Keratinocyte (primary cell): ENCODE data around the gene EXOC6B.

ENCODE experiments used
- EZH2 ChIP-seq: IDR thresholded peaks from one replicate; pipeline ENCODE4 v1.6.1; 2012; ENCODE audit warnings: inconsistent platforms, mild to moderate bottlenecking, low read length, moderate library complexity
- TF ChIP-seq, protein P1 (sequence below), 3 experiments: IDR thresholded peaks in 1 of 3; conservative IDR thresholded peaks in 1 of 3; optimal IDR thresholded peaks in 1 of 3; 2 replicates in 2 of 3; 3 replicates in 1 of 3; pipeline versions ENCODE3 to v1.5.1; 2011; ENCODE audit warnings: low read length in 3 of 3, mild to moderate bottlenecking in 3 of 3, moderate library complexity in 2 of 3, control low read depth in 1 of 3, inconsistent platforms in 1 of 3; ENCODE audit not compliant: insufficient read depth in 2 of 3; ENCODE audit errors: extremely low read depth in 1 of 3

DNA sequence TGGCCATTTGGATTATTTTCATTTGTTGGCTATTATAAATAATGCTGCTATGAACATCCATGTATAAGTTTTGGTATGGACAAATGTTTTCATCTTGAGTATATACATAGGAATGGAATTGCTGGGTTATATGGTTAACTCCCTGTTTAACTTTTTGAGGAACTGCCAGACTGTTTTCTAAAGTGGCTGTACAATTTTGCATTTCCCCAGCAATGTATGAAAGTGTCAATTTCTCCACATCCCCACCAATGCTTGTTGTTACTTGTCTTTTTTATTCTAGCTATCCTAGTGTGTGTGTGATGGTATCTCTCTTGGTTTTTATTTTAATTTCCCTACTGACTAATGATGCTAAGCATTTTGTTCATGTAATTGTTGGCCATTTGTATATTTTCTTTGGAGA, 587.5 kb downstream of the EXOC6B start:
- TF ChIP-seq, protein P1, sequence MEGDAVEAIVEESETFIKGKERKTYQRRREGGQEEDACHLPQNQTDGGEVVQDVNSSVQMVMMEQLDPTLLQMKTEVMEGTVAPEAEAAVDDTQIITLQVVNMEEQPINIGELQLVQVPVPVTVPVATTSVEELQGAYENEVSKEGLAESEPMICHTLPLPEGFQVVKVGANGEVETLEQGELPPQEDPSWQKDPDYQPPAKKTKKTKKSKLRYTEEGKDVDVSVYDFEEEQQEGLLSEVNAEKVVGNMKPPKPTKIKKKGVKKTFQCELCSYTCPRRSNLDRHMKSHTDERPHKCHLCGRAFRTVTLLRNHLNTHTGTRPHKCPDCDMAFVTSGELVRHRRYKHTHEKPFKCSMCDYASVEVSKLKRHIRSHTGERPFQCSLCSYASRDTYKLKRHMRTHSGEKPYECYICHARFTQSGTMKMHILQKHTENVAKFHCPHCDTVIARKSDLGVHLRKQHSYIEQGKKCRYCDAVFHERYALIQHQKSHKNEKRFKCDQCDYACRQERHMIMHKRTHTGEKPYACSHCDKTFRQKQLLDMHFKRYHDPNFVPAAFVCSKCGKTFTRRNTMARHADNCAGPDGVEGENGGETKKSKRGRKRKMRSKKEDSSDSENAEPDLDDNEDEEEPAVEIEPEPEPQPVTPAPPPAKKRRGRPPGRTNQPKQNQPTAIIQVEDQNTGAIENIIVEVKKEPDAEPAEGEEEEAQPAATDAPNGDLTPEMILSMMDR (optimal IDR thresholded peaks at IDR 0.05 in 1 of 3, IDR thresholded peaks at IDR 0.05 in 1 of 3, conservative IDR thresholded peaks at IDR 0.05 in 1 of 3; ENCODE audit: extremely low read depth in 1 of 3, insufficient read depth in 2 of 3, low read length in 3 of 3): no peak
- TF ChIP-seq EZH2: no peak
